DOHH2 (cell line): ENCODE data around the gene PDE7B.

Experiments
- H3F3A ChIP-seq: fragments of 200-600 bp; sonication (generic), shearing (Covaris generic); 2 replicates; pipeline ENCODE4 v1.6.0; 2016; ENCODE audit warnings: antibody characterized with exemption, mild to moderate bottlenecking; ENCODE audit not compliant: control insufficient read depth, insufficient read depth
- H3K27ac ChIP-seq: fragments of 200-600 bp; sonication (generic); 2 replicates; pipeline ENCODE4 v1.5.1; 2014; ENCODE audit warnings: low read depth, mild to moderate bottlenecking, low read length, moderate library complexity
- H3K27me3 ChIP-seq: fragments of 200-600 bp; sonication (generic); 2 replicates; pipeline ENCODE4 v1.6.1; 2014; ENCODE audit warnings: mild to moderate bottlenecking, low read length, mixed read lengths; ENCODE audit not compliant: control insufficient read depth
- H3K36me3 ChIP-seq: fragments of 200-600 bp; sonication (generic); 2 replicates; pipeline ENCODE4 v1.6.1; 2014; ENCODE audit warnings: mild to moderate bottlenecking, low read length, moderate library complexity, mixed read lengths; ENCODE audit not compliant: control insufficient read depth
- H3K4me1 ChIP-seq: fragments of 200-600 bp; sonication (generic); 2 replicates; pipeline ENCODE4 v1.6.1; 2014; ENCODE audit warnings: mild to moderate bottlenecking, low read length, mixed read lengths; ENCODE audit not compliant: control insufficient read depth
- H3K4me2 ChIP-seq: fragments of 200-600 bp; sonication (generic); 2 replicates; pipeline ENCODE4 v1.6.0; 2014; ENCODE audit warnings: mild to moderate bottlenecking, low read length, moderate library complexity
- H3K4me3 ChIP-seq: fragments of 200-600 bp; sonication (generic); 2 replicates; pipeline ENCODE4 v1.5.1; 2014; ENCODE audit warnings: mild to moderate bottlenecking, low read length, mixed read lengths
- H3K79me2 ChIP-seq: fragments of 200-600 bp; sonication (generic); 2 replicates; pipeline ENCODE4 v1.6.1; 2014; ENCODE audit warnings: mild to moderate bottlenecking, low read length, mixed read lengths; ENCODE audit not compliant: control insufficient read depth
- H3K9me2 ChIP-seq: fragments of 200-600 bp; sonication (generic); replicated peaks from 2 replicates; pipeline ENCODE4 v1.6.1; 2014; ENCODE audit warnings: mild to moderate bottlenecking, low read length, mixed read lengths; ENCODE audit not compliant: control insufficient read depth
- H3K9me3 ChIP-seq: fragments of 200-600 bp; sonication (generic); 2 replicates; pipeline ENCODE4 v1.6.1; 2014; ENCODE audit warnings: antibody characterized with exemption, low read length, mixed read lengths; ENCODE audit not compliant: control insufficient read depth, insufficient read depth
- H4K20me1 ChIP-seq: fragments of 200-600 bp; sonication (generic); 2 replicates; pipeline ENCODE4 v1.6.0; 2014; ENCODE audit warnings: low read depth, mild to moderate bottlenecking, antibody characterized with exemption, low read length, moderate library complexity; ENCODE audit not compliant: control insufficient read depth, insufficient read depth
- EZH2phosphoT487 ChIP-seq: fragments of 200-600 bp; sonication (generic); IDR thresholded peaks from 2 replicates; pipeline ENCODE4 v1.6.1; 2017; ENCODE audit warnings: borderline replicate concordance, mild to moderate bottlenecking, antibody characterized with exemption, low read length, moderate library complexity, mixed read lengths
- TF ChIP-seq, protein P1 (sequence below): fragments of 200-600 bp; sonication (generic); IDR thresholded peaks from one replicate; pipeline ENCODE4 v1.5.1; 2014; ENCODE audit warnings: antibody characterized with exemption, mild to moderate bottlenecking, low read depth, low read length; ENCODE audit not compliant: poor library complexity, severe bottlenecking

The PDE7B gene

DNA sequence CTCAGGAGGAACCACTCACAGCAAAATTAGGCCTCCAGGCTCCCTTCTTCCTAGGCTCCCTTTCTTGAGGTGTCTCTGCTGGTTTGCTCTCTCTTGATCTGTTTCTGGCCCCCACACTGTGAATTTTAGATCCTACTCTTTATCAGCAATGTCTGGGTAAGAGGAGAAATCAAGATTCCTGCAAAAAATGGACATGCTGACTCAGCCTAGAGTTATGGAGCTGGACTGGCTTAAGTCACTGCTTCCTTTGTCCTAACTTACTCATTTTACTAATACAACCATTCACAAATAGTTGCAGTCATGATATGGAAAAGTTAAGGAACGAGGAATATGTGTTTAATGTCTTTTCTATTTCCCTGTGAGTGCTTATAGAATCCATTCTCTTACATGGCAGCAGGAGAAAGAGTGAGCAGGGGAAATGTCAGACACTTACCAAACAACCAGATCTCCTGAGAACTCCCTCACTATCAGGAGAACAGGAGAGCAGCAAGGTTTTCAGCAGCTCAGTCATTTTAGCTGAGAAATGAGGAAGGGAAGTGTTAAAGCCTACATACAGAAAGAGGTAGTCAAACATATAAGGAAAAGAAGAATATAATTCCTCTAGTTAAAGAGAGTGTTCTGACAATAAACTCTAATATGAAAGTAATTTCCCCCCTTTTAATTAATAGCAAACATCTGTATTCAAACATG, 160.8 kb downstream of the PDE7B start:
- H3K27me3 ChIP-seq, result peaks cover 3% of the 10 kb centered on the region
- H3K27ac ChIP-seq, result no peak overlapping the region
- H3K4me2 ChIP-seq, result no peak overlapping the region
- H3K9me2 ChIP-seq, result no peaks in the 10 kb centered on the region
- no peaks in the 10 kb centered on the region for H3K79me2 ChIP-seq
- H3F3A ChIP-seq, result no peaks in the 10 kb centered on the region
- no peak overlapping the region for H3K4me3 ChIP-seq
- H3K36me3 ChIP-seq, result no peaks in the 10 kb centered on the region
- no peaks in the 10 kb centered on the region for H3K4me1 ChIP-seq
- H3K9me3 ChIP-seq, result no peaks in the 10 kb centered on the region
- TF ChIP-seq, protein P1, sequence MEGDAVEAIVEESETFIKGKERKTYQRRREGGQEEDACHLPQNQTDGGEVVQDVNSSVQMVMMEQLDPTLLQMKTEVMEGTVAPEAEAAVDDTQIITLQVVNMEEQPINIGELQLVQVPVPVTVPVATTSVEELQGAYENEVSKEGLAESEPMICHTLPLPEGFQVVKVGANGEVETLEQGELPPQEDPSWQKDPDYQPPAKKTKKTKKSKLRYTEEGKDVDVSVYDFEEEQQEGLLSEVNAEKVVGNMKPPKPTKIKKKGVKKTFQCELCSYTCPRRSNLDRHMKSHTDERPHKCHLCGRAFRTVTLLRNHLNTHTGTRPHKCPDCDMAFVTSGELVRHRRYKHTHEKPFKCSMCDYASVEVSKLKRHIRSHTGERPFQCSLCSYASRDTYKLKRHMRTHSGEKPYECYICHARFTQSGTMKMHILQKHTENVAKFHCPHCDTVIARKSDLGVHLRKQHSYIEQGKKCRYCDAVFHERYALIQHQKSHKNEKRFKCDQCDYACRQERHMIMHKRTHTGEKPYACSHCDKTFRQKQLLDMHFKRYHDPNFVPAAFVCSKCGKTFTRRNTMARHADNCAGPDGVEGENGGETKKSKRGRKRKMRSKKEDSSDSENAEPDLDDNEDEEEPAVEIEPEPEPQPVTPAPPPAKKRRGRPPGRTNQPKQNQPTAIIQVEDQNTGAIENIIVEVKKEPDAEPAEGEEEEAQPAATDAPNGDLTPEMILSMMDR, result no peak
- TF ChIP-seq EZH2phosphoT487, result no peak
- no peaks in the 10 kb centered on the region for H4K20me1 ChIP-seq

DNA sequence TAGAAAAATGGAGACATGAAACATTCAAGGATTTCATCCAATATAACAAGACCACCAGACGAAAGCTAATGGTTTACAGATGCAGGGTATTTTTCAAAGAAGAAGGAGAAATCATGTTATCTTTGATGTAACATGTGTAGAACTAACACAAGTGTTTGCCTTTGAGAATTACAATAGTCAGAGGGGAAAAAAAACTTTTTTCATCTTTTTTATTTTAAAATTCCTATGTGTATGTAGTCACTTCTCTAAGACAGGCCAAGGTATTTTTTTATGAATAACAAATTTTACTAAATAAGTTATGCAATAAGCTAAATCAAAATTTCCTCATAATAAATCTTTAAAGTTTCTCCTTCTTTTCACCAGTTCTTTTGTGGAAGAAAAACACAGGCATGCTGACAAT, 161.4 kb downstream of the PDE7B start:
- no peak overlapping the region for H3K4me2 ChIP-seq
- H4K20me1 ChIP-seq, result no peaks in the 10 kb centered on the region
- no peaks in the 10 kb centered on the region for H3K36me3 ChIP-seq
- H3K27me3 ChIP-seq, result peaks cover 3% of the 10 kb centered on the region
- H3K79me2 ChIP-seq, result no peaks in the 10 kb centered on the region
- H3K9me2 ChIP-seq, result no peaks in the 10 kb centered on the region
- TF ChIP-seq, protein P1, result no peak
- TF ChIP-seq EZH2phosphoT487, result no peak
- H3K4me1 ChIP-seq, result no peaks in the 10 kb centered on the region
- H3F3A ChIP-seq, result no peaks in the 10 kb centered on the region
- no peak overlapping the region for H3K27ac ChIP-seq
- no peak overlapping the region for H3K4me3 ChIP-seq
- no peaks in the 10 kb centered on the region for H3K9me3 ChIP-seq

DNA sequence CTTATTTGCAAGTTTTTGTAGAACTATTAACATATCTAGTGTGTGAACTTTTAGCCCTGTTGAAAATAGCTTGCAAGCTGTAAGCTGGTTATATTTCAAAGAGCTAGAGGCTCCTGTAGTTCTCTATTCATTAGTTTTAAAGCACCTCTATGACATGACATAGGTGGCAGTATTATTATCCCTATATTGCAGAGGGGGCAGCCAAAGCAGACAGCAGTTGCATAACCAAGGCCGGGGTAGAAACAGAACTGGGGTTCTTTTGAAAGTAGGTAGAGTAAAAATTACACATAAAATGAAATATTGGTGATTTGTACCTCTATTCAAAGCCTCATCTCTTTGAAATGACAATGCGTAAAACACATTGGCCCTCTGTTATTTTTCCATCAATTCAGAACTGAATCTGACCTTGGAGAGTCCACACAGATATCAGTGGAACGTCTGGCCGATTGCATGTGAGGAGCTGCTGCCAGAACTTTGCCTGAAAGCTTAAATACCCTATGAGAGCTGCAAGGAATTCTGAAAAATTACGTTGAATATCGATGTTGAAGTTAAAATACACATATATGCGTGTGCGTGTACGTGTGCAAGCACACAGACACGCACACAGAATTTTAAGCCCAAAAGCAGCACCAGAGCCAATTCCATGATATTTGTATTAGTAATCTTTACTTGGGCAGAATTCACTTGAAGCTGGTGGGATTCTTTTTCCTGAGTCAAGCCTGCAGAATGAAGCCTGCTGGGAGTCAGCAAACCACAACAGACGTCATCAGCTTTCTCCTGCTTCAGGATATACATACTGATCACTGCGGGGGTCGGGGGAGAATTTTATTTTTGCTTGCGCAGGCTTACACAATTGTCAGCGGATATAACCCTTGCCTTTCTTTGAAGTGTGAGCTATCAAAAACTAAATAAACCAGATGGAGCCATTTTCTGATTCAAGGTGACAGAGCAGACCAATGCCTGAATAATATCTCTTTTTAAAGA, 163.2 kb downstream of the PDE7B start:
- TF ChIP-seq, protein P1, result no peak
- no peak for TF ChIP-seq EZH2phosphoT487
- Histone ChIP-seq H3K4me2 (no peak overlapping the region), H3K27ac (no peak overlapping the region), H3K4me3 (no peak overlapping the region), H3K9me3 (no peaks in the 10 kb centered on the region), H3K9me2 (no peaks in the 10 kb centered on the region), H3K36me3 (no peaks in the 10 kb centered on the region), H3K4me1 (no peaks in the 10 kb centered on the region), H3F3A (no peaks in the 10 kb centered on the region), H3K79me2 (no peaks in the 10 kb centered on the region), H4K20me1 (no peaks in the 10 kb centered on the region), H3K27me3 (peaks cover 3% of the 10 kb centered on the region)
